Measurements from ENCODE around the gene UNC45A.

UNC45A gene

GRCh38 chr15:90968434-90968833 lies 33.3 kb downstream of the UNC45A start:
- DNase-seq, result no peak

- DNase-seq, result no peak
Measured at GRCh38 chr15:90970274-90970673, 35.2 kb downstream of the UNC45A start.

GRCh38 chr15:90972133-90972532 lies 37.0 kb downstream of the UNC45A start:
- no peak for DNase-seq

GRCh38 chr15:90974216-90974615 lies 39.1 kb downstream of the UNC45A start:
- DNase-seq, result no peak

GRCh38 chr15:90979582-90979981 lies 44.5 kb downstream of the UNC45A start:
- DNase-seq, result no peak

- no peak for DNase-seq
Measured at GRCh38 chr15:90981681-90982080, 46.6 kb downstream of the UNC45A start.

- DNase-seq, result peak; percentile 56
Measured at GRCh38 chr15:90982135-90982534, 47.0 kb downstream of the UNC45A start.

GRCh38 chr15:90986790-90987507 lies 51.9 kb downstream of the UNC45A start:
- DNase-seq, result no peak

- DNase-seq, result no peak
Measured at GRCh38 chr15:90987561-90988141, 52.6 kb downstream of the UNC45A start.

GRCh38 chr15:90988296-90988695 lies 53.2 kb downstream of the UNC45A start:
- no peak for DNase-seq

GRCh38 chr15:90989040-90989768 lies 54.1 kb downstream of the UNC45A start:
- no peak for DNase-seq

- no peak for DNase-seq
Measured at GRCh38 chr15:90990446-90990845, 55.4 kb downstream of the UNC45A start.

GRCh38 chr15:90991587-90992285 lies 56.7 kb downstream of the UNC45A start:
- DNase-seq, result no peak

- DNase-seq, result no peak
Measured at GRCh38 chr15:90994059-90994416, 59.0 kb downstream of the UNC45A start.

GRCh38 chr15:90994417-90995311 lies 59.6 kb downstream of the UNC45A start, which contains the start of gene PRC1:
Gene PRC1, minus strand, starts transcription at chr15:90994535. Its CDS starts 118 bp downstream, at chr15:90994417.
- peak; percentile 99 for DNase-seq

GRCh38 chr15:90998737-90999136 lies 63.7 kb downstream of the UNC45A start:
- no peak for DNase-seq

GRCh38 chr15:91001209-91001608 lies 66.1 kb downstream of the UNC45A start:
- DNase-seq, result no peak
